Kidney (tissue), 14 donors: ENCODE measurements around the gene VPS37D. TPM values are rescaled to one million over a fixed set of nuclear protein-coding genes. Genes with fewer than 3 reads are reported as not detected.
A peak's percentile ranks its signal among the peaks of the same experiment; 100 is the strongest.

Source experiments
- DNase-seq, 5 donors: peaks; one replicate each; pipeline ENCODE4 v3.0.0-alpha.2; 2013 to 2020
- FAIRE-seq: peaks from 2 replicates; lab custom pipeline; 2012; peaks lifted over from hg19 to GRCh38; lab: Jason Lieb, UNC
- H3K27ac ChIP-seq, 2 donors: one replicate each; pipeline ENCODE4 v1.7.0; 2013; ENCODE audit warnings: low read depth in 2 of 2, low read length in 2 of 2, inconsistent platforms in 1 of 2
- H3K27me3 ChIP-seq: one replicate; pipeline ENCODE4 v1.7.1; 2013; ENCODE audit warnings: low read length, inconsistent platforms; ENCODE audit not compliant: control insufficient read depth, insufficient read depth
- H3K36me3 ChIP-seq, 3 donors: one replicate each; pipeline versions ENCODE4 v1.7.0 to v1.7.1; 2013; ENCODE audit warnings: low read length in 3 of 3, control low read depth in 1 of 3, inconsistent platforms in 1 of 3; ENCODE audit not compliant: insufficient read depth in 3 of 3, control insufficient read depth in 2 of 3
- H3K4me1 ChIP-seq, 3 donors: one replicate each; pipeline versions ENCODE4 v1.7.0 to v1.7.1; 2013; ENCODE audit warnings: low read length in 3 of 3, inconsistent platforms in 1 of 3, low read depth in 1 of 3; ENCODE audit not compliant: control insufficient read depth in 2 of 3, insufficient read depth in 2 of 3
- H3K4me3 ChIP-seq, 3 donors: one replicate each; pipeline versions ENCODE4 v1.7.0 to v1.8.1; 2013; ENCODE audit warnings: low read length in 3 of 3, control low read depth in 1 of 3, inconsistent platforms in 1 of 3
- H3K9ac ChIP-seq, 3 donors: one replicate each; pipeline versions ENCODE4 v1.7.0 to v1.7.1; 2013; ENCODE audit warnings: low read length in 3 of 3, control low read depth in 1 of 3, inconsistent platforms in 1 of 3
- H3K9me3 ChIP-seq, 3 donors: one replicate each; pipeline versions ENCODE4 v1.7.0 to v1.7.1; 2013; ENCODE audit warnings: low read length in 3 of 3, control low read depth in 1 of 3, inconsistent platforms in 1 of 3; ENCODE audit not compliant: control insufficient read depth in 2 of 3, insufficient read depth in 1 of 3
- intact Hi-C: fragments of 100-400 bp; cut with DNase I; formaldehyde crosslinking; loops from one replicate; pipeline ENCODE4 v1.11.1; 2022
- polyA plus RNA-seq: library from polyadenylated mRNA; stranded (reverse); fragments of 350-450 nt; fragmentation: Illumina TruSeq; extraction: RNeasy Lipid Tissue Mini Kit (QIAGEN cat#74804); gene quantifications from one replicate; pipeline ENCODE4 v1.2.3, GENCODE V29; 2014; ENCODE audit warnings: low read depth, low replicate concordance; ENCODE audit not compliant: insufficient read depth
- total RNA-seq: library from RNA; stranded (reverse); fragmentation: NEBNext Ultra II Directional; extraction: Animal tissue kit (Norgen Biotek cat#: 25700); gene quantifications from one replicate; pipeline ENCODE4 v1.2.1, GENCODE V29; 2021
- TF ChIP-seq, protein P1 (sequence below): IDR thresholded peaks from 3 replicates; pipeline ENCODE4 v1.5.1; 2012; ENCODE audit warnings: mild to moderate bottlenecking, moderate library complexity, borderline replicate concordance; ENCODE audit not compliant: insufficient read depth; ENCODE audit errors: extremely low read depth
- donor health status: control.
- donor health status: control.
- donor health status: control.
- donor health status: control.
- donor health status: control.
- donor health status: DM: yes; HTN: yes; CAD: no.
- donor health status: Normal renal cell carcinoma (clear cell type).

VPS37D gene
- total and polyA plus RNA-seq, 2 donors from 2014 or later: 13.2 to 19.3 TPM

DNA sequence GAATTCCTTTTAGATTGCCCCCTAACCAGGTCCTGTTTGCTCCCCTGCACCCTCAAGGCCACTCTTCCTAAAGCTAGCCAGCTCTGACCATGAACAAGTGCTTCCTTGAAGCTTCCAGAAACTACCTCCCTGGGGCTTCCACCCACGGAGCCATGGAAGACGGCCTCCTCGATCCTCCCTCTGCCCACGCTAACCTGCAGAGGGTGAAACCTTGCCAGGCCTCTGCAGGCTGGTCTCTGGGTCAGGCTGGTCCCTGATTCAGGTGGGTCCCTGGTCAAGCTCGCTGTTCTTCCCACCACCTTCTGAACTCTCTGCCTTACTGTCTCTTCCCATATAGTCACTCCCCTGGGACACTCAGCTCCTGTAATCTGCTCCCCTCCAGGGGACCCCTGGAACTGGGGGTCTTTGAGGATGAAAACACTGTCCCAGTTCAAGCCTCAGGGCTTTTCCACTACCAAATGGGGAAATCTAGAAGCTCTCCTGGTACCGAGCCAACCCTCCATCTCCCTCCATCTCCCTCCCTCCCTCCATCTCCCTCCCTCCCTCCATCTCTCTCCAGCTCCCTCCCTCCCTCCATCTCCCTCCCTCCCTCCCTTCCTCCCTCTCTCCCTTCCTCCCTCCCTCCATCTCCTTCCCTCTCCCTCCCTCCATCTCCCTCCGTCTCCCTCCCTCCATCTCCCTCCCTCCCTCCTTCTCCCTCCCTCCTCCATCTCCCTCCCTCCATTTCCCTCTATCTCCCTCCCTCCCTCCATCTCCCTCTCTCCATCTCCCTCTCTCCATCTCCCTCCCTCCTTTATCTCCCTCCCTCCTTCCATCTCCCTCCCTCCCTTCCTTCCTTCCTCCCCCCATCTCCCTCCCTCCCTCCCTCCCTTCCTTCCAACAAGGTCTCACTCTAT is 46.2 kb upstream of the VPS37D start:
- H3K4me1 ChIP-seq: peaks cover 0 to 3% (median 0%) of the 10 kb centered on the region in 3 donors
- DNase-seq (no peak), FAIRE-seq (no peak)
- TF ChIP-seq, protein P1, sequence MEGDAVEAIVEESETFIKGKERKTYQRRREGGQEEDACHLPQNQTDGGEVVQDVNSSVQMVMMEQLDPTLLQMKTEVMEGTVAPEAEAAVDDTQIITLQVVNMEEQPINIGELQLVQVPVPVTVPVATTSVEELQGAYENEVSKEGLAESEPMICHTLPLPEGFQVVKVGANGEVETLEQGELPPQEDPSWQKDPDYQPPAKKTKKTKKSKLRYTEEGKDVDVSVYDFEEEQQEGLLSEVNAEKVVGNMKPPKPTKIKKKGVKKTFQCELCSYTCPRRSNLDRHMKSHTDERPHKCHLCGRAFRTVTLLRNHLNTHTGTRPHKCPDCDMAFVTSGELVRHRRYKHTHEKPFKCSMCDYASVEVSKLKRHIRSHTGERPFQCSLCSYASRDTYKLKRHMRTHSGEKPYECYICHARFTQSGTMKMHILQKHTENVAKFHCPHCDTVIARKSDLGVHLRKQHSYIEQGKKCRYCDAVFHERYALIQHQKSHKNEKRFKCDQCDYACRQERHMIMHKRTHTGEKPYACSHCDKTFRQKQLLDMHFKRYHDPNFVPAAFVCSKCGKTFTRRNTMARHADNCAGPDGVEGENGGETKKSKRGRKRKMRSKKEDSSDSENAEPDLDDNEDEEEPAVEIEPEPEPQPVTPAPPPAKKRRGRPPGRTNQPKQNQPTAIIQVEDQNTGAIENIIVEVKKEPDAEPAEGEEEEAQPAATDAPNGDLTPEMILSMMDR: no peak
- H3K36me3 ChIP-seq: no peaks in the 10 kb centered on the region
- H3K9ac ChIP-seq: no peak overlapping the region
- no peak overlapping the region for H3K4me3 ChIP-seq
- H3K9me3 ChIP-seq: no peaks in the 10 kb centered on the region
- no peak overlapping the region for H3K27ac ChIP-seq
- intact Hi-C loops: no loop called here
- H3K27me3 ChIP-seq: peaks cover 4% of the 10 kb centered on the region

DNA sequence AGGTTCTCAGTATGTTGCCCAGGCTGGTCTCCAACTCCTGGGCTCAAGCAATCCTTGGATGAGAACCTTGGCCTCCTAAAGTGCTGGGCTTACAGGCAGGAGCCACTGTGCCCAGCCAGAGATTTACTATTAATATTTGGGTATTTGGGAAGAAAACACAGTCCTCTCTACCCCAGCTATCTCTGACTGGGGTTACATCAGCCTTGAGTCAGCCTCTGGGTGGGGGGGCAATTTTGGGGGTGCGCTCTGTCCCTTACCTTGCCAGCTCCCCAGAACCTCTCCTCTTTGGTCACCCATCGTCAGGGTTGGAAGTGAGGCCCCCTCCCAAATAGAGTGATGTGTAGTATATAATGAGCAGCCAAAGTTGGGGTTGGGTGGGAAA is 45.1 kb upstream of the VPS37D start:
- intact Hi-C loops: no loop called here
- FAIRE-seq (no peak), DNase-seq (no peak)
- TF ChIP-seq, protein P1: no peak
- Histone ChIP-seq H3K27ac (no peak overlapping the region), H3K27me3 (peaks cover 4% of the 10 kb centered on the region), H3K4me1 (peaks cover 0 to 3% (median 0%) of the 10 kb centered on the region in 3 donors), H3K9ac (peak overlapping the region in 1 of 3 donors; percentile 26), H3K4me3 (peak overlapping the region in 2 of 3 donors; percentile 32 to 73), H3K36me3 (no peaks in the 10 kb centered on the region), H3K9me3 (no peaks in the 10 kb centered on the region)

DNA sequence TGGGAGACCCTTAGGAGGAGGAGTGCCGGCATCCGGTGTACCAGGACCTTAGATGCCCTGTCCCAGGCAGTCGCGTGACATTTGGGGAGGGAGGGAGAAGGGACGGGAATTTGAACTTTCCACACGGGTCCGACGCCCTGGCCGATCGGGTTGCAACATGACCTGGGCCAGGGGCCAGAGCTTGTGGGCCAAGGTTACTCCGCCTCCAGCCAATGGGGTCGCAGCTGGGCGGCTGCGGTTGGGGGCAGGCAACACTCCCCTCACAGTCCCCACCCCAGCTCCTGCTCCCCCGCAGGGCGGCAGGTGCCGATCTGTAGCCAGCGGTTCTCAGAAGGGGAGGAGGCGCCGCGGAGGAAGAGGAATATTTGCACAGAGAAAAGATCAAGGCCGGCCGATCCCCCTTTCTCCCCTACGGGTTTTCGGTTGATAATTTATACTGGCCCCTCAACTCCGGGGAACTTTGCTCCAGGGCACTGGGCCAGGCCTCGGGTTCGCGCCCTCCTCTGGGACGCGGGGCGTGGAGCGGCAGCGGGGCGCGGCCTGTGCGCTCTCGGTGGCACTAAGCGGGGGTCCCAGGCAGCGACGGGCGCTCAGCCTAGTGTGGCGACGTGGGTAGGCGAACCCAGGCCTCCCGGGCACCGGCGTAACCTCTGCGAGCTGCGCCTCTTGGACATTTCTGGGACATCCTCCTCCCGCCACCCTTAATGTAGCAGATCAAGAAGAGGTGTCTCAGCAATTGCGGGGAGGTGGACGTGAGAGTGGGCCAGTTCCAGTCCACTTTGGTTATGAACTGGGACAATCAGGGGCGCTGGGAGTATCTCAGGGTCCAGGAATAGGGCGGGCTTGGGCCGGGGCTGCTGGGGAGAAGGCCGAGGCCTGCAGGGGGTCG is 44.5 kb upstream of the VPS37D start:
- peak overlapping the region in 2 of 3 donors; percentile 69 to 73 for H3K4me3 ChIP-seq
- FAIRE-seq (no peak), DNase-seq (peak in 4 of 5 donors; percentile 48 to 76 (median 66))
- no peaks in the 10 kb centered on the region for H3K9me3 ChIP-seq
- no peaks in the 10 kb centered on the region for H3K36me3 ChIP-seq
- peak overlapping the region in 1 of 2 donors; percentile 22 for H3K27ac ChIP-seq
- H3K27me3 ChIP-seq: peaks cover 4% of the 10 kb centered on the region
- intact Hi-C loops: no loop called here
- H3K9ac ChIP-seq: peak overlapping the region in 1 of 3 donors; percentile 55
- H3K4me1 ChIP-seq: peaks cover 0 to 3% (median 0%) of the 10 kb centered on the region in 3 donors
- TF ChIP-seq, protein P1: no peak
